Chondrocyte (in vitro differentiated cells): Measurements from ENCODE around the gene RPSA. TPM values are rescaled to one million over a fixed set of nuclear protein-coding genes. Genes with fewer than 3 reads are reported as not detected.
"Not testable (repeated sequence)": the region's sequence is repeated elsewhere in the genome, so short reads cannot be mapped to it uniquely, and the experiment has no call there.

Experiments
- DNase-seq: peaks from one replicate; pipeline ENCODE4 v3.0.0; 2021; ENCODE audit warnings: mixed read lengths, low spot score
- H3K27ac Mint-ChIP-seq: one replicate; pipeline ENCODE4 v1.8.0; 2021; ENCODE audit warnings: mild to moderate bottlenecking, moderate library complexity, mixed read lengths; ENCODE audit not compliant: unreplicated experiment
- H3K27me3 Mint-ChIP-seq: 2 replicates; pipeline ENCODE4 v1.8.0; 2021; ENCODE audit warnings: low read depth, mixed read lengths
- H3K36me3 Mint-ChIP-seq: 2 replicates; pipeline ENCODE4 v1.8.0; 2021; ENCODE audit warnings: low read depth, mixed read lengths
- H3K4me1 Mint-ChIP-seq: 2 replicates; pipeline ENCODE4 v1.8.0; 2021; ENCODE audit warnings: low read depth, mild to moderate bottlenecking, mixed read lengths
- H3K4me3 Mint-ChIP-seq: one replicate; pipeline ENCODE4 v1.8.0; 2021; ENCODE audit warnings: mild to moderate bottlenecking, moderate library complexity, mixed read lengths; ENCODE audit not compliant: unreplicated experiment
- H3K9me3 Mint-ChIP-seq: 2 replicates; pipeline ENCODE4 v1.8.0; 2021; ENCODE audit warnings: low read depth, mixed read lengths
- CTCF ChIP-seq: fragments of 200-600 bp; sonication (generic); IDR thresholded peaks from 2 replicates; pipeline ENCODE4 v1.5.0; 2021; ENCODE audit warnings: antibody characterized with exemption, mild to moderate bottlenecking, moderate library complexity
- total RNA-seq: library from RNA; stranded (reverse); gene quantifications from 3 replicates; pipeline ENCODE4 v1.2.1, GENCODE V29; 2021

The RPSA gene
- total RNA-seq, 1 donor from 2014 or later = 723 TPM

GRCh38 chr3:39412668-39413260 is 6.2 kb downstream of the RPSA start:
- Mint-ChIP-seq H3K27ac (no peak overlapping the region), H3K36me3 (peaks cover 45% of the 10 kb centered on the region), H3K4me3 (no peak overlapping the region), H3K9me3 (no peaks in the 10 kb centered on the region), H3K4me1 (peaks cover 14% of the 10 kb centered on the region), H3K27me3 (no peaks in the 10 kb centered on the region)
- no peak for DNase-seq
- no peak for TF ChIP-seq CTCF

- H3K36me3 Mint-ChIP-seq = peaks cover 39% of the 10 kb centered on the region
- TF ChIP-seq CTCF = no peak
- H3K4me1 Mint-ChIP-seq = peaks cover 8% of the 10 kb centered on the region
- no peaks in the 10 kb centered on the region for H3K9me3 Mint-ChIP-seq
- no peak overlapping the region for H3K4me3 Mint-ChIP-seq
- DNase-seq = no peak
- H3K27ac Mint-ChIP-seq = peak overlapping the region; percentile 59
- no peaks in the 10 kb centered on the region for H3K27me3 Mint-ChIP-seq
Observed at GRCh38 chr3:39413691-39414420, 7.3 kb downstream of the RPSA start.

- no peak for TF ChIP-seq CTCF
- no peaks in the 10 kb centered on the region for H3K9me3 Mint-ChIP-seq
- no peak for DNase-seq
- H3K27ac Mint-ChIP-seq = no peak overlapping the region
- no peak overlapping the region for H3K4me3 Mint-ChIP-seq
- H3K4me1 Mint-ChIP-seq = peaks cover 8% of the 10 kb centered on the region
- peaks cover 35% of the 10 kb centered on the region for H3K36me3 Mint-ChIP-seq
- no peaks in the 10 kb centered on the region for H3K27me3 Mint-ChIP-seq
Observed at GRCh38 chr3:39414421-39414907, 7.9 kb downstream of the RPSA start.

GRCh38 chr3:39415302-39415701 is 8.8 kb downstream of the RPSA start:
- H3K4me3 Mint-ChIP-seq, H3K27ac Mint-ChIP-seq, H3K4me1 Mint-ChIP-seq, H3K27me3 Mint-ChIP-seq, DNase-seq, H3K9me3 Mint-ChIP-seq: not testable (repeated sequence)
- H3K36me3 Mint-ChIP-seq = peaks cover 30% of the 10 kb centered on the region

- Mint-ChIP-seq H3K27me3 (no peaks in the 10 kb centered on the region), H3K27ac (no peak overlapping the region), H3K9me3 (no peaks in the 10 kb centered on the region), H3K4me3 (no peak overlapping the region), H3K36me3 (peaks cover 26% of the 10 kb centered on the region), H3K4me1 (no peaks in the 10 kb centered on the region)
- DNase-seq = no peak
- TF ChIP-seq CTCF = no peak
Observed at GRCh38 chr3:39415983-39416382, 9.5 kb downstream of the RPSA start.

- H3K9me3 Mint-ChIP-seq, H3K4me1 Mint-ChIP-seq, H3K4me3 Mint-ChIP-seq, DNase-seq, H3K27me3 Mint-ChIP-seq, H3K27ac Mint-ChIP-seq: not testable (repeated sequence)
- peaks cover 17% of the 10 kb centered on the region for H3K36me3 Mint-ChIP-seq
Observed at GRCh38 chr3:39416998-39417397, 10.5 kb downstream of the RPSA start.

- DNase-seq, H3K4me3 Mint-ChIP-seq, H3K27me3 Mint-ChIP-seq, H3K27ac Mint-ChIP-seq, H3K9me3 Mint-ChIP-seq, H3K36me3 Mint-ChIP-seq, H3K4me1 Mint-ChIP-seq: not testable (repeated sequence)
Observed at GRCh38 chr3:39418556-39419225, 12.2 kb downstream of the RPSA start.
